SK-N-SH treated with all-trans-retinoic acid at 6 μM for 48 hours (cell line): ENCODE results near the gene PAK4.

Source experiments
- ATAC-seq: fragments of 200-7000 bp; cut with Tn5 transposase; 3 replicates; pipeline ENCODE4 v1.9.1; 2020; ENCODE audit warnings: mild to moderate bottlenecking, moderate library complexity
- ARNTL ChIP-seq: fragments of 450-650 bp; formaldehyde crosslinking; IDR thresholded peaks from 2 replicates; pipeline ENCODE4 v1.5.0; 2020; ENCODE audit warnings: low read depth, mild to moderate bottlenecking, moderate library complexity, borderline replicate concordance
- CREB5 ChIP-seq: fragments of 250-450 bp; sonication (Bioruptor Pico); IDR thresholded peaks from 2 replicates; pipeline ENCODE4 v1.5.1; 2020; ENCODE audit warnings: low read depth, mild to moderate bottlenecking, moderate library complexity
- GLIS3 ChIP-seq: fragments of 250-450 bp; sonication (Bioruptor Pico); IDR thresholded peaks from 2 replicates; pipeline ENCODE4 v1.5.0; 2020; ENCODE audit warnings: mild to moderate bottlenecking, moderate library complexity
- ISL1 ChIP-seq: fragments of 250-450 bp; sonication (Bioruptor Pico); IDR thresholded peaks from 2 replicates; pipeline ENCODE4 v2.1.2; 2022; ENCODE audit warnings: mild to moderate bottlenecking, moderate library complexity
- OSR1 ChIP-seq: fragments of 250-450 bp; sonication (Bioruptor Pico); IDR thresholded peaks from 2 replicates; pipeline ENCODE4 v1.8.0; 2022; ENCODE audit warnings: moderate library complexity, mild to moderate bottlenecking, inconsistent platforms
- PPARA ChIP-seq: fragments of 250-450 bp; sonication (Bioruptor Pico); IDR thresholded peaks from 2 replicates; pipeline ENCODE4 v1.5.0; 2020; ENCODE audit warnings: mild to moderate bottlenecking, borderline replicate concordance
- SNAI2 ChIP-seq: fragments of 250-450 bp; sonication (Bioruptor Pico); IDR thresholded peaks from 2 replicates; pipeline ENCODE4 v1.5.0; 2020; ENCODE audit warnings: mild to moderate bottlenecking, moderate library complexity
- TOX ChIP-seq: fragments of 250-450 bp; sonication (Bioruptor Pico); IDR thresholded peaks from 2 replicates; pipeline ENCODE4 v1.8.0; 2021; ENCODE audit warnings: mild to moderate bottlenecking, moderate library complexity, borderline replicate concordance
- TSHZ2 ChIP-seq: fragments of 250-450 bp; sonication (Bioruptor Pico); IDR thresholded peaks from 2 replicates; pipeline ENCODE4 v1.5.0; 2020; ENCODE audit warnings: mild to moderate bottlenecking, moderate library complexity
- ZC3H10 ChIP-seq: fragments of 250-450 bp; sonication (Bioruptor Pico); IDR thresholded peaks from 2 replicates; pipeline ENCODE4 v1.5.1; 2021; ENCODE audit warnings: mild to moderate bottlenecking, moderate library complexity
- ZFP3 ChIP-seq: fragments of 250-450 bp; sonication (Bioruptor Pico); IDR thresholded peaks from 2 replicates; pipeline ENCODE4 v1.5.0; 2020; ENCODE audit warnings: mild to moderate bottlenecking, moderate library complexity
- ZFP30 ChIP-seq: fragments of 450-650 bp; formaldehyde crosslinking; IDR thresholded peaks from 2 replicates; pipeline ENCODE4 v1.5.0; 2022; ENCODE audit warnings: mild to moderate bottlenecking, moderate library complexity
- ZNF565 ChIP-seq: fragments of 450-650 bp; formaldehyde crosslinking; conservative IDR thresholded peaks from 2 replicates; pipeline ENCODE4 v1.5.0; 2020; ENCODE audit warnings: low read depth, mild to moderate bottlenecking, moderate library complexity
- ZNF70 ChIP-seq: fragments of 450-650 bp; formaldehyde crosslinking; IDR thresholded peaks from 2 replicates; pipeline ENCODE4 v1.5.0; 2020; ENCODE audit warnings: mild to moderate bottlenecking, moderate library complexity
- ZNF8 ChIP-seq: fragments of 450-650 bp; formaldehyde crosslinking; IDR thresholded peaks from 2 replicates; pipeline ENCODE4 v1.5.0; 2020; ENCODE audit warnings: mild to moderate bottlenecking, moderate library complexity
- TF ChIP-seq, protein P1 (sequence below): fragments of 250-450 bp; sonication (Bioruptor Pico); IDR thresholded peaks from 2 replicates; pipeline ENCODE4 v1.8.0; 2021; ENCODE audit warnings: low read depth, mild to moderate bottlenecking, moderate library complexity, borderline replicate concordance
- TF ChIP-seq, protein P2 (sequence below): fragments of 250-450 bp; sonication (Bioruptor Pico); IDR thresholded peaks from 2 replicates; pipeline ENCODE4 v1.8.0; 2020; ENCODE audit warnings: mild to moderate bottlenecking, moderate library complexity, borderline replicate concordance

PAK4 gene

DNA sequence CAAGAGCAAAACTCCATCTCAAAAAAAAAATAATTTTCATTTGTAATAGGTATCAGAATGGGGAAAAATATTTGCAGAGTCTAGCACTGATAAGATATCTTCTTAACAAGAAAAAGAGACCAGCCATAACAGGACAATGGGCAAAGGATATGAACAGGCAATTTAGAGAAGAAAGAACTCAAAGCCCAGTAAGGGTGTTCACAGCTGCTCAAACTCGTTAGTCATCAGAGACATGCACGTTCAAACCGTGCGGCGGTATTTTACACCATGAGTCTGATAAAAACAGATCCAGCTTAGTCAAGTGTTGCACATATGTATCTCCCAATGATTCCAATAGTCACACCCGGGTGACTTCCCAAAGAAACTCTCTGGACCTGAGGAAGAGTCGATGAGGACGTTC is 57.5 kb downstream of the PAK4 start:
- TF ChIP-seq ZNF70 (no peak), ZFP30 (no peak), ISL1 (CRISPR knock-in tag) (no peak), ZNF8 (CRISPR knock-in tag) (no peak), ZFP3 (CRISPR knock-in tag) (no peak), ZC3H10 (CRISPR knock-in tag) (no peak), GLIS3 (CRISPR knock-in tag) (no peak), TOX (no peak)
- no peak for ATAC-seq

DNA sequence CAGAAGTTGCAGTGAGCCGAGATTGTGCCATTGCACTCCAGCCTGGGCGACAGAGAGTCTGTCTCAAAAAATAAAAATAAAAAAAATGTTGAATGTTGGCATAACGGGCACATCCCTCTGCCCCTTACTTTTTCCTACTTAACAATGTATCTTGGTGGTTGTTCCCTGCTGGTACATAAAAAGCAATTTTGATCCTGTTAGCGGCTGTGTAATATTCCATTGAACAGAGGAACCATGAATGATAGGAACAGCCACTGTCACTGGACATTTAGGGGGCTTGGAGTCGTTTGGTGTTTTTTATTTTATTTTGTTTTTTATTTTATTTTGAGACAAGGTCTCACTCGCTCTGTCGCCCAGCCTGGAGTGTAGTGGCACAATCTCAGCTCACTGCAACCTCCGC is 60.8 kb downstream of the PAK4 start:
- ATAC-seq, result no peak
- TF ChIP-seq, protein P1, sequence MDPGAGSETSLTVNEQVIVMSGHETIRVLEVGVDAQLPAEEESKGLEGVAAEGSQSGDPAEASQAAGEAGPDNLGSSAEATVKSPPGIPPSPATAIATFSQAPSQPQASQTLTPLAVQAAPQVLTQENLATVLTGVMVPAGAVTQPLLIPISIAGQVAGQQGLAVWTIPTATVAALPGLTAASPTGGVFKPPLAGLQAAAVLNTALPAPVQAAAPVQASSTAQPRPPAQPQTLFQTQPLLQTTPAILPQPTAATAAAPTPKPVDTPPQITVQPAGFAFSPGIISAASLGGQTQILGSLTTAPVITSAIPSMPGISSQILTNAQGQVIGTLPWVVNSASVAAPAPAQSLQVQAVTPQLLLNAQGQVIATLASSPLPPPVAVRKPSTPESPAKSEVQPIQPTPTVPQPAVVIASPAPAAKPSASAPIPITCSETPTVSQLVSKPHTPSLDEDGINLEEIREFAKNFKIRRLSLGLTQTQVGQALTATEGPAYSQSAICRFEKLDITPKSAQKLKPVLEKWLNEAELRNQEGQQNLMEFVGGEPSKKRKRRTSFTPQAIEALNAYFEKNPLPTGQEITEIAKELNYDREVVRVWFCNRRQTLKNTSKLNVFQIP (CRISPR knock-in tag), result no peak
- TF ChIP-seq ZFP30, result no peak
- TF ChIP-seq ISL1 (CRISPR knock-in tag), result no peak
- no peak for TF ChIP-seq CREB5 (CRISPR knock-in tag)
- no peak for TF ChIP-seq GLIS3 (CRISPR knock-in tag)
- TF ChIP-seq OSR1 (CRISPR knock-in tag), result no peak
- TF ChIP-seq, protein P2, sequence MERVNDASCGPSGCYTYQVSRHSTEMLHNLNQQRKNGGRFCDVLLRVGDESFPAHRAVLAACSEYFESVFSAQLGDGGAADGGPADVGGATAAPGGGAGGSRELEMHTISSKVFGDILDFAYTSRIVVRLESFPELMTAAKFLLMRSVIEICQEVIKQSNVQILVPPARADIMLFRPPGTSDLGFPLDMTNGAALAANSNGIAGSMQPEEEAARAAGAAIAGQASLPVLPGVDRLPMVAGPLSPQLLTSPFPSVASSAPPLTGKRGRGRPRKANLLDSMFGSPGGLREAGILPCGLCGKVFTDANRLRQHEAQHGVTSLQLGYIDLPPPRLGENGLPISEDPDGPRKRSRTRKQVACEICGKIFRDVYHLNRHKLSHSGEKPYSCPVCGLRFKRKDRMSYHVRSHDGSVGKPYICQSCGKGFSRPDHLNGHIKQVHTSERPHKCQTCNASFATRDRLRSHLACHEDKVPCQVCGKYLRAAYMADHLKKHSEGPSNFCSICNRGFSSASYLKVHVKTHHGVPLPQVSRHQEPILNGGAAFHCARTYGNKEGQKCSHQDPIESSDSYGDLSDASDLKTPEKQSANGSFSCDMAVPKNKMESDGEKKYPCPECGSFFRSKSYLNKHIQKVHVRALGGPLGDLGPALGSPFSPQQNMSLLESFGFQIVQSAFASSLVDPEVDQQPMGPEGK (CRISPR knock-in tag), result no peak
- no peak for TF ChIP-seq ARNTL (CRISPR knock-in tag)

- TF ChIP-seq OSR1 (CRISPR knock-in tag), result no peak
- no peak for TF ChIP-seq GLIS3 (CRISPR knock-in tag)
- TF ChIP-seq ZNF8 (CRISPR knock-in tag), result no peak
- TF ChIP-seq, protein P1 (CRISPR knock-in tag), result no peak
- no peak for TF ChIP-seq SNAI2 (CRISPR knock-in tag)
- TF ChIP-seq TSHZ2 (CRISPR knock-in tag), result no peak
- TF ChIP-seq, protein P2 (CRISPR knock-in tag), result no peak
- no peak for TF ChIP-seq ISL1 (CRISPR knock-in tag)
- TF ChIP-seq ZNF565 (CRISPR knock-in tag), result no peak
- TF ChIP-seq, all 23 proteins: peak for 0
- no peak; the same call in 1 of the 3 replicates for ATAC-seq
Observed at GRCh38 chr19:39187552-39187943, 62.0 kb downstream of the PAK4 start.

DNA sequence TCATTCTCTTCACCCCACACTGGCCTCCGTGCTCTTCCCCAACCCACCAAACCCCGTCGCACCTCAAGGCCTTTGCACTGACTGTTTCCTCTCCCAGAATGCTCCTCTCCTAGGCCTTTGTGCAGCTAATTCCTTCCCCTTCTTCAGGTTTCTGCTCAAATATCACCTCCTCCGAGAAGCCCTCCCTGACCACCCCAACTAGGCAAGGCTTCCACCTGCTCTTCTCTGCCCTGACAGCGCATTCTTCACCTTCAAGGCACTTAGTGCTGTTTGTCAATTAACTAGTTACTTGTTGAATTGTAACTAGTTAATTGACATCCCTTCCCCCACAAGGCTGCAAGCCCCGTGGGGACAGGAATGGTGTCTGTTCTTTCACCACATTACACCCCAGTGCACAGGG is 63.4 kb downstream of the PAK4 start:
- no peak for ATAC-seq
- TF ChIP-seq PPARA, result no peak
